PC-3 (cell line): ENCODE data around the gene MREG. TPM values are rescaled to one million over a fixed set of nuclear protein-coding genes. Genes with fewer than 3 reads are reported as not detected.
"Not testable (repeated sequence)": the region's sequence is repeated elsewhere in the genome, so short reads cannot be mapped to it uniquely, and the experiment has no call there.

Experiments used
- ATAC-seq: fragments of 200-7000 bp; cut with Tn5 transposase; 2 replicates; pipeline ENCODE4 v1.9.1; 2020; ENCODE audit warnings: mild to moderate bottlenecking, moderate library complexity
- BruUV-seq: library from RNA; stranded (reverse); fragments of 400-500 nt; replicated peaks from 2 replicates; lab custom pipeline; 2021; lab: Mats Ljungman, UMichigan
- CTCF ChIA-PET: fragments of 300-600 bp; sonication (Branson Sonifier 250); formaldehyde crosslinking; loops from one replicate; lab custom pipeline; 2022; ENCODE audit warnings: antibody characterized with exemption; lab: Charles Lee
- POLR2A ChIA-PET: fragments of 300-600 bp; sonication (Branson Sonifier 250); formaldehyde crosslinking; loops from one replicate; lab custom pipeline; 2022; ENCODE audit warnings: antibody characterized with exemption; ENCODE audit not compliant: unreplicated experiment; lab: Charles Lee
- DNase-seq: peaks from one replicate; pipeline ENCODE4 v3.0.0-alpha.2; 2015
- H2AFZ ChIP-seq: fragments of 300-600 bp; sonication (generic); 2 replicates; pipeline ENCODE4 v1.6.0; 2016; ENCODE audit warnings: antibody characterized with exemption, low read length
- H3F3A ChIP-seq: fragments of 300-600 bp; sonication (generic); one replicate; pipeline ENCODE4 v1.6.0; 2017; ENCODE audit warnings: antibody characterized with exemption, low read length, control low read depth, mild to moderate bottlenecking; ENCODE audit not compliant: unreplicated experiment
- H3K27ac ChIP-seq: fragments of 300-600 bp; sonication (generic); 2 replicates; pipeline ENCODE4 v1.5.1; 2016; ENCODE audit warnings: mild to moderate bottlenecking, low read length
- H3K27me3 ChIP-seq: fragments of 300-600 bp; sonication (generic); 2 replicates; pipeline ENCODE4 v1.6.1; 2016; ENCODE audit warnings: low read length, mixed read lengths
- H3K36me3 ChIP-seq: fragments of 300-600 bp; sonication (generic); 2 replicates; pipeline ENCODE4 v1.6.1; 2016; ENCODE audit warnings: low read depth, mixed run types, low read length, mixed read lengths
- H3K4me1 ChIP-seq: fragments of 300-600 bp; sonication (generic); 2 replicates; pipeline ENCODE4 v1.5.1; 2016; ENCODE audit warnings: low read length; ENCODE audit not compliant: insufficient read depth
- H3K4me2 ChIP-seq: fragments of 300-600 bp; sonication (generic); 2 replicates; pipeline ENCODE4 v1.6.0; 2016; ENCODE audit warnings: low read length
- H3K4me3 ChIP-seq: fragments of 300-600 bp; sonication (generic); 2 replicates; pipeline ENCODE4 v1.5.1; 2016; ENCODE audit warnings: mild to moderate bottlenecking, low read length, mixed read lengths
- H3K79me2 ChIP-seq: fragments of 300-600 bp; sonication (generic); 2 replicates; pipeline ENCODE4 v1.6.1; 2017; ENCODE audit warnings: low read length, mixed read lengths
- H3K9ac ChIP-seq: fragments of 300-600 bp; sonication (generic); 2 replicates; pipeline ENCODE4 v1.6.0; 2016; ENCODE audit warnings: mild to moderate bottlenecking, low read length
- H3K9me2 ChIP-seq: fragments of 300-600 bp; sonication (generic); replicated peaks from 2 replicates; pipeline ENCODE4 v1.6.1; 2016; ENCODE audit warnings: mixed run types, low read length, mixed read lengths
- H3K9me3 ChIP-seq: fragments of 300-600 bp; sonication (generic); 2 replicates; pipeline ENCODE4 v1.6.1; 2016; ENCODE audit warnings: low read length, mixed read lengths
- H4K20me1 ChIP-seq: fragments of 300-600 bp; sonication (generic); 2 replicates; pipeline ENCODE4 v1.6.1; 2016; ENCODE audit warnings: low read length, mixed read lengths
- EZH2 ChIP-seq: fragments of 300-600 bp; sonication (generic); IDR thresholded peaks from one replicate; pipeline ENCODE4 v1.6.1; 2017; ENCODE audit warnings: antibody characterized with exemption, mild to moderate bottlenecking, low read length; ENCODE audit not compliant: unreplicated experiment
- EZH2phosphoT487 ChIP-seq: fragments of 300-600 bp; sonication (generic); IDR thresholded peaks from 2 replicates; pipeline ENCODE4 v1.6.1; 2018; ENCODE audit warnings: mild to moderate bottlenecking, antibody characterized with exemption, low read length, borderline replicate concordance
- intact Hi-C: fragments of 100-400 bp; cut with micrococcal nuclease; formaldehyde crosslinking; loops from 2 replicates; pipeline ENCODE4 v1.9.0; 2023
- total RNA-seq: library from RNA; depleted of rRNA; stranded (reverse); fragments of >200 nt; gene quantifications from 2 replicates; pipeline ENCODE4 v1.2.3, GENCODE V29; 2014
- TF ChIP-seq, protein P1 (sequence below): fragments of 300-600 bp; sonication (generic); conservative IDR thresholded peaks from 2 replicates; pipeline ENCODE4 v1.5.1; 2017; ENCODE audit warnings: antibody characterized with exemption, low read depth, mild to moderate bottlenecking, low read length

The MREG gene
- total RNA-seq, 1 experiment from 2014 or later, result 24.4 TPM

DNA sequence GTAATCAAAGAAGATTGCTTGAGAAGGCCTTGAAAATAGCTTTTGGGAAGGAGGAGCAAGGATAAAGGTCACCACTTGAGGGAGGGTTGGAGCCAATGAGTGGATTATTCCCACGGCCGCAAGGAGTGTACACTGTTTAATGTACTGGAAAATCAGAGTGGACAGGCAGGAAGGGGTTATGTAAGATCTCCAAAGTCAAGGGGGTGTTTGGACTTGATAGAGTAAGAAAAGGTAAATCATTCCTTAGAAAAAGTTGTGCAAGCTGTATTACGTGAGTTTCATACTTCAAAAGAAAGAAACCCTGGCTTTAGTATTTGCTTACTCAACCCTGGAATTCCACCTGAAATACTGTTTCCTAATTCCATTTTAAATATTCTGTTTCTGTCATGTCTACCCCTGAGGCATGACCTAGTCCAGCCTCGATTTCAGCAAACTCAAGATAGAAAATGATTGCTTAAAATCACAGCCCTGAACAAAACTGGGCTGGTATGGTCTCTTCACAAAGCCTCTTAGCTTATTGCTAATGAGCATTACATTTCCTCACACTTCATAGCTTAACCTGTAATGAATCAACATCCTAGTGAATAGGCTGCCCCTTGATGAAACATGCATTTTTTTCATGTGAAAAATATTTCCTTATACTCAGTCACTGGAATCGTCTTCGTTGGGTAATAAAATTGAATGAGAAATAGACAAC lies 1.1 kb downstream of the MREG start:
- intact Hi-C loops, result loop anchor here (2.0 to 5.0 kb wide), 2 partner anchors 40 to 61 kb away; no protein-coding TSS in a partner anchor
- ChIA-PET CTCF (interaction anchor here (1.0 kb wide), 1 partner anchor 62 kb away, joined by 4 read pairs; no protein-coding TSS in a partner anchor), POLR2A (no interaction called here)
- ATAC-seq (peak; percentile 55), DNase-seq (peak; percentile 77)
- H3K36me3 ChIP-seq, result no peaks in the 10 kb centered on the region
- TSS peak; percentile 60 for BruUV-seq
- H3K27me3 ChIP-seq, result no peaks in the 10 kb centered on the region
- H3K4me3 ChIP-seq, result peak overlapping the region; percentile 87
- H3K4me2 ChIP-seq, result peak overlapping the region; percentile 92
- no peaks in the 10 kb centered on the region for H4K20me1 ChIP-seq
- H3K9ac ChIP-seq, result peak overlapping the region; percentile 95
- peaks cover 22% of the 10 kb centered on the region for H3K4me1 ChIP-seq
- peak overlapping the region; percentile 89 for H3K27ac ChIP-seq
- H2AFZ ChIP-seq, result peak overlapping the region; percentile 81
- H3K9me2 ChIP-seq, result no peaks in the 10 kb centered on the region
- H3K9me3 ChIP-seq, result no peaks in the 10 kb centered on the region
- no peak for TF ChIP-seq EZH2
- TF ChIP-seq, protein P1, sequence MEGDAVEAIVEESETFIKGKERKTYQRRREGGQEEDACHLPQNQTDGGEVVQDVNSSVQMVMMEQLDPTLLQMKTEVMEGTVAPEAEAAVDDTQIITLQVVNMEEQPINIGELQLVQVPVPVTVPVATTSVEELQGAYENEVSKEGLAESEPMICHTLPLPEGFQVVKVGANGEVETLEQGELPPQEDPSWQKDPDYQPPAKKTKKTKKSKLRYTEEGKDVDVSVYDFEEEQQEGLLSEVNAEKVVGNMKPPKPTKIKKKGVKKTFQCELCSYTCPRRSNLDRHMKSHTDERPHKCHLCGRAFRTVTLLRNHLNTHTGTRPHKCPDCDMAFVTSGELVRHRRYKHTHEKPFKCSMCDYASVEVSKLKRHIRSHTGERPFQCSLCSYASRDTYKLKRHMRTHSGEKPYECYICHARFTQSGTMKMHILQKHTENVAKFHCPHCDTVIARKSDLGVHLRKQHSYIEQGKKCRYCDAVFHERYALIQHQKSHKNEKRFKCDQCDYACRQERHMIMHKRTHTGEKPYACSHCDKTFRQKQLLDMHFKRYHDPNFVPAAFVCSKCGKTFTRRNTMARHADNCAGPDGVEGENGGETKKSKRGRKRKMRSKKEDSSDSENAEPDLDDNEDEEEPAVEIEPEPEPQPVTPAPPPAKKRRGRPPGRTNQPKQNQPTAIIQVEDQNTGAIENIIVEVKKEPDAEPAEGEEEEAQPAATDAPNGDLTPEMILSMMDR, result peak; percentile 35; the same call in 1 of the 2 replicates
- peaks cover 48% of the 10 kb centered on the region for H3K79me2 ChIP-seq
- H3F3A ChIP-seq, result no peaks in the 10 kb centered on the region

DNA sequence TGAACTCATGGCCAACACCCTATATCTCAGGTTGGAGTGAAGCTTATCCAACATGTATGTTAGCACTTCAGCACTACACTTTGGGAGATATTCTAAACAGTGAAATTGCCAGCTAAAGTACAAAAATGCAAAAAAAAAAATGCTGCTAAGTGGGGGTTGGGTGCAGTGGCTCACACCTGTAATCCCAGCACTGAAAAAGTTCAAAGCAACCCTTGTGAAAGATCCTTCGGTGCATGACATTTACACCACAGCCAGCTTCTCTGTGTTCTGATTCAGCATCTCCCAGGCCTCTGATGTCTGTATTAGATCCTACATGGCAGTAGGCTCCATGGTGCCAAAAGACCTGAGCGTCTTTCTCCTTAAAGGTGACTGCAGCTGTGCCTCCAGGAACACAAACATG lies 4.1 kb downstream of the MREG start:
- BruUV-seq, H3F3A ChIP-seq, DNase-seq, H3K36me3 ChIP-seq, H4K20me1 ChIP-seq, POLR2A ChIA-PET, ATAC-seq, H3K9ac ChIP-seq, H3K9me2 ChIP-seq, intact Hi-C loops, H3K4me3 ChIP-seq, H3K27ac ChIP-seq, H3K4me2 ChIP-seq, H3K9me3 ChIP-seq, CTCF ChIA-PET, H2AFZ ChIP-seq, H3K27me3 ChIP-seq: not testable (repeated sequence)
- H3K79me2 ChIP-seq, result peaks cover 65% of the 10 kb centered on the region
- H3K4me1 ChIP-seq, result peaks cover 45% of the 10 kb centered on the region

DNA sequence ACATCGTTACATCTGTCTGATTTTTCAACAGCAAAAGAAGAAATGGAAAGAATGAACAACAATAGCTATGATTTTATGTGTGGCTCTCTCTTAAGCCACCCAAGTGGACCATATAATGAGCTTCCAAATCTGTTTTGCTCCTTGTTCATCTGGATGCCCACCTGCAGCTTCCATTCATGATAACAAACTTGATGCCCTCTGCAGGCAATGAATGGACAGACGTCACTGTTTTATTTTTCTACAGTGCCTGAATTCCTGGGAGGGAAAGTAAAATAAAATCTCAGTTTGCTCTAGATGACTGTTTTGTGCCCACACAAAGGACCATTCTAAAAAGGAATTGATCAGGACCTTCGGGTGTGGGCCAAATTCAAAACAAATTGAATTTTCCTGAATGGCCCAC lies 5.0 kb downstream of the MREG start:
- no peak for TF ChIP-seq EZH2phosphoT487
- TF ChIP-seq, protein P1, result peak; percentile 39; the same call in 1 of the 2 replicates
- H3K36me3 ChIP-seq, result no peaks in the 10 kb centered on the region
- H2AFZ ChIP-seq, result no peak overlapping the region
- no peak overlapping the region for H3K27ac ChIP-seq
- H3K4me3 ChIP-seq, result no peak overlapping the region
- no peak for DNase-seq
- BruUV-seq, result no TSS peak
- H3F3A ChIP-seq, result peaks cover 6% of the 10 kb centered on the region
- no peaks in the 10 kb centered on the region for H3K9me2 ChIP-seq
- peaks cover 43% of the 10 kb centered on the region for H3K4me1 ChIP-seq
- POLR2A ChIA-PET, result no interaction called here
- CTCF ChIA-PET, result interaction anchor here (0.6 to 1.0 kb wide), 2 partner anchors 27 to 58 kb away, joined by 4 to 7 read pairs; no protein-coding TSS in a partner anchor
- peaks cover 74% of the 10 kb centered on the region for H3K79me2 ChIP-seq
- H3K27me3 ChIP-seq, result no peaks in the 10 kb centered on the region
- H4K20me1 ChIP-seq, result no peaks in the 10 kb centered on the region
- H3K9me3 ChIP-seq, result no peaks in the 10 kb centered on the region
- intact Hi-C loops, result no loop called here
- H3K4me2 ChIP-seq, result no peak overlapping the region
- ATAC-seq, result no peak
- H3K9ac ChIP-seq, result no peak overlapping the region
